ENCODE data around the gene LYST. TPM values are rescaled to one million over a fixed set of nuclear protein-coding genes. Genes with fewer than 3 reads are reported as not detected.

The LYST gene
- total and polyA plus RNA-seq, 8 donors = 1.7 to 95.6 (median 17.9) TPM

- H3K27me3 ChIP-seq = no peaks in the 10 kb centered on the region
- WGBS, 5 donors = 14 to 40% (median 30%) methylated on average over 6 of the region's 6 CpGs
- no peaks in the 10 kb centered on the region for H3K9me3 ChIP-seq
- H3K4me1 ChIP-seq = peaks cover 8 to 66% (median 35%) of the 10 kb centered on the region in 4 donors
- no peaks in the 10 kb centered on the region for H3K36me3 ChIP-seq
- TF ChIP-seq CTCF (IDR thresholded peaks at IDR 0.05) (no peak), POLR2A (IDR thresholded peaks at IDR 0.05) (no peak), EP300 (IDR thresholded peaks at IDR 0.05) (no peak), POLR2AphosphoS5 (IDR thresholded peaks at IDR 0.05) (no peak)
- intact Hi-C loops (cut with DNase I; ENCODE audit: low total_unique reads) = no loop called here
- peak overlapping the region; percentile 24 to 46 (median 32) for H3K4me3 ChIP-seq
- H3K27ac ChIP-seq = peak overlapping the region; percentile 60 to 83 (median 81)
- DNase-seq = no peak
Observed at GRCh38 chr1:235882816-235883215, 16.1 kb upstream of the LYST start.

GRCh38 chr1:235881930-235882700, 15.4 kb upstream of the LYST start:
- H3K9me3 ChIP-seq = no peaks in the 10 kb centered on the region
- intact Hi-C loops (cut with DNase I; ENCODE audit: low total_unique reads) = no loop called here
- TF ChIP-seq POLR2A (IDR thresholded peaks at IDR 0.05) = no peak
- no peak for TF ChIP-seq EP300 (IDR thresholded peaks at IDR 0.05)
- no peak for TF ChIP-seq CTCF (IDR thresholded peaks at IDR 0.05)
- no peak for TF ChIP-seq POLR2AphosphoS5 (IDR thresholded peaks at IDR 0.05)
- no peaks in the 10 kb centered on the region for H3K27me3 ChIP-seq
- 39 to 71% (median 55%) methylated on average over 5 of the region's 5 CpGs for WGBS, 5 donors
- peak overlapping the region in 4 of 5 donors; percentile 73 to 83 (median 82) for H3K27ac ChIP-seq
- peak overlapping the region; percentile 24 to 46 (median 32) for H3K4me3 ChIP-seq
- H3K36me3 ChIP-seq = no peaks in the 10 kb centered on the region
- peaks cover 8 to 66% (median 35%) of the 10 kb centered on the region in 4 donors for H3K4me1 ChIP-seq
- DNase-seq = no peak

GRCh38 chr1:235878082-235878811, 11.5 kb upstream of the LYST start:
- no peaks in the 10 kb centered on the region for H3K27me3 ChIP-seq
- H3K9me3 ChIP-seq = no peaks in the 10 kb centered on the region
- TF ChIP-seq EP300 (IDR thresholded peaks at IDR 0.05) (no peak), POLR2AphosphoS5 (IDR thresholded peaks at IDR 0.05) (peak in 2 of 3 donors; percentile 9 to 18)
- intact Hi-C loops (cut with DNase I; ENCODE audit: low total_unique reads) = no loop called here
- H3K4me1 ChIP-seq = peaks cover 12 to 81% (median 42%) of the 10 kb centered on the region in 4 donors
- DNase-seq = peak in 1 of 2 donors; percentile 35
- H3K4me3 ChIP-seq = no peak overlapping the region
- H3K27ac ChIP-seq = peak overlapping the region in 3 of 5 donors; percentile 36 to 82 (median 50)
- H3K36me3 ChIP-seq = no peaks in the 10 kb centered on the region
- WGBS, 5 donors = 49 to 71% (median 55%) methylated on average over 6 of the region's 6 CpGs

- Histone ChIP-seq H3K27me3 (no peaks in the 10 kb centered on the region), H3K4me3 (no peak overlapping the region), H3K27ac (peak overlapping the region in 2 of 5 donors; percentile 4 to 44), H3K36me3 (no peaks in the 10 kb centered on the region), H3K9me3 (no peaks in the 10 kb centered on the region), H3K4me1 (peaks cover 8 to 65% (median 29%) of the 10 kb centered on the region in 4 donors)
- WGBS, 5 donors = 64 to 78% (median 73%) methylated on average over 2 of the region's 2 CpGs
- intact Hi-C loops (cut with DNase I; ENCODE audit: low total_unique reads) = no loop called here
- DNase-seq = no peak
- TF ChIP-seq POLR2AphosphoS5 (IDR thresholded peaks at IDR 0.05) (no peak), EP300 (IDR thresholded peaks at IDR 0.05) (no peak), POLR2A (IDR thresholded peaks at IDR 0.05) (no peak), CTCF (IDR thresholded peaks at IDR 0.05) (no peak)
Observed at GRCh38 chr1:235876402-235876841, 9.7 kb upstream of the LYST start.

Data from stomach (tissue), 9 donors.